A673 (cell line): Measurements from ENCODE around the gene F3. TPM values are rescaled to one million over a fixed set of nuclear protein-coding genes. Genes with fewer than 3 reads are reported as not detected.

Experiments
- BruUV-seq: library from RNA; stranded (reverse); fragments of 400-500 nt; replicated peaks from 2 replicates; lab custom pipeline; 2021; lab: Mats Ljungman, UMichigan
- CTCF ChIA-PET: fragments of 300-600 bp; sonication (Branson Sonifier 250); formaldehyde crosslinking; loops from one replicate; lab custom pipeline; 2022; ENCODE audit warnings: antibody characterized with exemption; lab: Charles Lee
- POLR2A ChIA-PET: fragments of 300-600 bp; sonication (Branson Sonifier 250); formaldehyde crosslinking; loops from one replicate; lab custom pipeline; 2022; ENCODE audit warnings: antibody characterized with exemption; ENCODE audit not compliant: low non-redundant PET; lab: Charles Lee
- DNase-seq: peaks from one replicate; pipeline ENCODE4 v3.0.0-alpha.2; 2015; ENCODE audit warnings: low spot score
- H3K27ac ChIP-seq: fragments of 200-600 bp; sonication (generic); 2 replicates; pipeline ENCODE4 v1.5.1; 2016; ENCODE audit warnings: mixed run types, low read depth, mild to moderate bottlenecking, mixed read lengths, antibody characterized with exemption, low read length; ENCODE audit not compliant: poor library complexity, severe bottlenecking
- H3K27me3 ChIP-seq: fragments of 200-600 bp; sonication (generic); replicated peaks from 2 replicates; pipeline ENCODE4 v1.6.1; 2017; ENCODE audit warnings: mixed run types, low read depth, mild to moderate bottlenecking, mixed read lengths, antibody characterized with exemption, low read length; ENCODE audit not compliant: insufficient read depth, poor library complexity
- H3K36me3 ChIP-seq: fragments of 200-600 bp; sonication (generic); 2 replicates; pipeline ENCODE4 v1.6.1; 2016; ENCODE audit warnings: mixed run types, mild to moderate bottlenecking, mixed read lengths, antibody characterized with exemption, low read length; ENCODE audit not compliant: insufficient read depth, poor library complexity, severe bottlenecking
- H3K4me1 ChIP-seq: fragments of 200-600 bp; sonication (generic); 2 replicates; pipeline ENCODE4 v1.6.1; 2017; ENCODE audit warnings: mixed run types, mild to moderate bottlenecking, mixed read lengths, antibody characterized with exemption, low read length; ENCODE audit not compliant: insufficient read depth, poor library complexity, severe bottlenecking
- H3K4me3 ChIP-seq: fragments of 200-600 bp; sonication (generic); 2 replicates; pipeline ENCODE4 v1.5.1; 2016; ENCODE audit warnings: low read depth, mixed run types, mild to moderate bottlenecking, mixed read lengths, low read length; ENCODE audit not compliant: poor library complexity, severe bottlenecking
- H3K9me3 ChIP-seq: fragments of 200-600 bp; sonication (generic); 2 replicates; pipeline ENCODE4 v1.6.1; 2016; ENCODE audit warnings: mixed run types, low read depth, mild to moderate bottlenecking, mixed read lengths, antibody characterized with exemption, low read length; ENCODE audit not compliant: poor library complexity, severe bottlenecking
- CTCF ChIP-seq: fragments of 300-800, 200-600 bp; sonication (generic); conservative IDR thresholded peaks from 2 replicates; pipeline ENCODE4 v1.5.1; 2017; ENCODE audit warnings: low read depth, mild to moderate bottlenecking, antibody characterized with exemption, low read length, moderate library complexity, mixed read lengths
- EZH2 ChIP-seq: fragments of 200-600 bp; sonication (generic); IDR thresholded peaks from 2 replicates; pipeline ENCODE4 v1.6.1; 2017; ENCODE audit warnings: borderline replicate concordance, low read depth, mild to moderate bottlenecking, mixed read lengths, antibody characterized with exemption, low read length; ENCODE audit not compliant: poor library complexity, severe bottlenecking
- intact Hi-C: fragments of 100-400 bp; cut with micrococcal nuclease; formaldehyde crosslinking; loops from one replicate; pipeline ENCODE4 v1.10.0; 2022; ENCODE audit not compliant: unreplicated experiment
- total RNA-seq: library from RNA; stranded (reverse); gene quantifications from 2 replicates; pipeline ENCODE4 v1.2.3, GENCODE V29; 2021

F3 gene
- total RNA-seq, 1 experiment from 2014 or later: 5.6 TPM

- no peak for TF ChIP-seq CTCF
- TF ChIP-seq EZH2: no peak
- CTCF ChIA-PET: interaction anchor here (0.6 kb wide), 1 partner anchor 110 kb away, joined by 3 read pairs; no protein-coding TSS in a partner anchor
- DNase-seq: no peak
- H3K27me3 ChIP-seq: no peaks in the 10 kb centered on the region
- peaks cover 9% of the 10 kb centered on the region for H3K36me3 ChIP-seq
- H3K4me1 ChIP-seq: no peaks in the 10 kb centered on the region
- intact Hi-C loops: no loop called here
- no peak overlapping the region for H3K27ac ChIP-seq
- no TSS peak for BruUV-seq
- no peaks in the 10 kb centered on the region for H3K9me3 ChIP-seq
- POLR2A ChIA-PET: no interaction called here
- H3K4me3 ChIP-seq: no peak overlapping the region
These were observed 9.9 kb downstream of the F3 start for GRCh38 chr1:94531664-94532063.

GRCh38 chr1:94530373-94530878, 11.1 kb downstream of the F3 start:
- no TSS peak for BruUV-seq
- peaks cover 6% of the 10 kb centered on the region for H3K36me3 ChIP-seq
- TF ChIP-seq CTCF: no peak
- no peak for TF ChIP-seq EZH2
- ChIA-PET CTCF (interaction anchor here (0.6 kb wide), 1 partner anchor 327 kb away, joined by 3 read pairs; no protein-coding TSS in a partner anchor), POLR2A (no interaction called here)
- intact Hi-C loops: no loop called here
- H3K4me1 ChIP-seq: no peaks in the 10 kb centered on the region
- H3K27me3 ChIP-seq: no peaks in the 10 kb centered on the region
- no peak for DNase-seq
- H3K27ac ChIP-seq: no peak overlapping the region
- H3K4me3 ChIP-seq: no peak overlapping the region
- no peaks in the 10 kb centered on the region for H3K9me3 ChIP-seq

GRCh38 chr1:94529416-94529815, 12.1 kb downstream of the F3 start:
- TF ChIP-seq EZH2 (no peak), CTCF (no peak)
- H3K27me3 ChIP-seq: no peaks in the 10 kb centered on the region
- BruUV-seq: no TSS peak
- no peak overlapping the region for H3K4me3 ChIP-seq
- ChIA-PET POLR2A (no interaction called here), CTCF (no interaction called here)
- no peaks in the 10 kb centered on the region for H3K4me1 ChIP-seq
- H3K36me3 ChIP-seq: no peaks in the 10 kb centered on the region
- DNase-seq: no peak
- intact Hi-C loops: no loop called here
- H3K9me3 ChIP-seq: no peaks in the 10 kb centered on the region
- H3K27ac ChIP-seq: no peak overlapping the region
